GM10248 (cell line): Measurements from ENCODE around the gene MYBBP1A.

Experiments
- CTCF ChIA-PET: fragments of 300-600 bp; sonication (Branson Sonifier 250); formaldehyde crosslinking; extraction: SDS; loops from one replicate; lab custom pipeline; 2021; ENCODE audit warnings: antibody characterized with exemption; lab: Yijun Ruan, JAX
- POLR2A ChIA-PET: fragments of 350-650 bp; sonication (Branson Sonifier 250); formaldehyde crosslinking; extraction: SDS; loops from one replicate; lab custom pipeline; 2020; ENCODE audit warnings: antibody characterized with exemption; lab: Yijun Ruan, JAX
- DNase-seq: peaks from one replicate; pipeline ENCODE4 v3.0.0; 2012; ENCODE audit errors: extremely low spot score
- TF ChIP-seq, protein P1 (sequence below): IDR thresholded peaks from 2 replicates; pipeline ENCODE4 v1.5.1; 2012; ENCODE audit warnings: mild to moderate bottlenecking, low read depth; ENCODE audit errors: extremely low read depth, missing control alignments, control extremely low read depth

MYBBP1A gene

DNA sequence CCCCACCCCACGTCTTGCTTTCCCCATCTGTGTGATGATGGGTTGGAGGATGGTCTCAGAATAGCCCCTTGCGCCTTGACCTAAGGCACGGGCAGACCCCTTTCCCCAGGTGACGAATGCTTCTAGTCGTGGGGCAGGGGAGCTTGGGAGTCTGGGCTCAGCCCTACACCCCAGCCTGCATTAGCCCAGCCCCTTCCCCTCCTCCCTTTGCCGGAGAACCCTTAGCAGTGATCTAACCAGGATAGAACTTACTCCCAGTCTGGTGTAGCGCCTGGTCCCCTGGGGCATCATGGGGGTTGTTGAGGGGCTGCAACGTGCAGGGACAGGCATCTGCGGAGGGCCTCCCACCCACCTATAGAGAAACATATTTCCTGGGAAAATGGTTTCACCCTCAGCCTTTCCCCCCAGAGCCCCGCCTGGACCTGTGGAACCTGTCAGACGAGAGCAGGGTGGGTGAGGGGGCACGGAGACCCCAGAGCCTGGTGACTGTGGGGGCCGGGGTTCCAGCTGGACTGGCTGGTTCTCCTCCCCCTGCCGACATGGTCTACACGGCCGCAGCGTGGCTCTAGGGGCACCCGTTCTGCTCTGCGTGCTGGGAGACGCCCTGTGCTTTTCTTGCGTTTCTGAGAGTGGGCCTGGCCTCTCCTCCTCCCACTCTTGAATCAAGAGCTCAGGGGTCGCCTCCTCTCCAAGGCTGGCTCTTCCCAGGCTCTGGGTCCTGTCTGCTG, 33.9 kb upstream of the MYBBP1A start:
- TF ChIP-seq, protein P1, sequence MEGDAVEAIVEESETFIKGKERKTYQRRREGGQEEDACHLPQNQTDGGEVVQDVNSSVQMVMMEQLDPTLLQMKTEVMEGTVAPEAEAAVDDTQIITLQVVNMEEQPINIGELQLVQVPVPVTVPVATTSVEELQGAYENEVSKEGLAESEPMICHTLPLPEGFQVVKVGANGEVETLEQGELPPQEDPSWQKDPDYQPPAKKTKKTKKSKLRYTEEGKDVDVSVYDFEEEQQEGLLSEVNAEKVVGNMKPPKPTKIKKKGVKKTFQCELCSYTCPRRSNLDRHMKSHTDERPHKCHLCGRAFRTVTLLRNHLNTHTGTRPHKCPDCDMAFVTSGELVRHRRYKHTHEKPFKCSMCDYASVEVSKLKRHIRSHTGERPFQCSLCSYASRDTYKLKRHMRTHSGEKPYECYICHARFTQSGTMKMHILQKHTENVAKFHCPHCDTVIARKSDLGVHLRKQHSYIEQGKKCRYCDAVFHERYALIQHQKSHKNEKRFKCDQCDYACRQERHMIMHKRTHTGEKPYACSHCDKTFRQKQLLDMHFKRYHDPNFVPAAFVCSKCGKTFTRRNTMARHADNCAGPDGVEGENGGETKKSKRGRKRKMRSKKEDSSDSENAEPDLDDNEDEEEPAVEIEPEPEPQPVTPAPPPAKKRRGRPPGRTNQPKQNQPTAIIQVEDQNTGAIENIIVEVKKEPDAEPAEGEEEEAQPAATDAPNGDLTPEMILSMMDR, result no peak
- ChIA-PET POLR2A (no interaction called here), CTCF (interaction anchor here (2.1 kb wide), 1 partner anchor 23 kb away, joined by 5 read pairs; no protein-coding TSS in a partner anchor)
- DNase-seq, result no peak

DNA sequence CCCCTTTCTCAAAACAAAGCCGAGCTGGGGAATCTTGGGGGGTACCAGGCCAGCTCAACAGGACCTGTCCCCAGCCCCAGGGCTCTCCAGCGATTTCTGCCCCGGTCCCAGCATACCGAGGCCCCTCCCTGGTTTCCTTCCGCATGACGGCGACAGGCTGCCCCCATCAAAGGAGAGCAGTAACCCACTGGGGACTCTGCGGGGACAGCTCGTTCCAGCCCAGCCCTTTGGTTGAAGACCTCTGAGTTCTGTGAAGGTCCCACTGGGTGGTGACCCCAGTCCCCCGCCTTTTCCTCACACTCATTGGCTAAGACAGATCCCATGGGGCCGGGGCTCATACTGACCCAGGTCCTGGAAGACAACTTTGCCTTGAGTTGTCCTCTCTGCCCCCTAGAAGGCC, 33.2 kb upstream of the MYBBP1A start:
- ChIA-PET POLR2A (no interaction called here), CTCF (interaction anchor here (2.7 kb wide), 1 partner anchor 21 kb away, joined by 18 read pairs; no protein-coding TSS in a partner anchor)
- TF ChIP-seq, protein P1, result no peak

GRCh38 chr17:4587803-4588202, 32.6 kb upstream of the MYBBP1A start:
- no peak for DNase-seq
- ChIA-PET POLR2A (no interaction called here), CTCF (interaction anchor here (0.9 to 2.7 kb wide), 2 partner anchors 21 to 23 kb away, joined by 4 to 18 read pairs; no protein-coding TSS in a partner anchor)
- TF ChIP-seq, protein P1, result no peak

More for the DNA sequence above, 33.2 kb upstream of the MYBBP1A start:
- DNase-seq, result no peak

GRCh38 chr17:4587195-4587594, 32.0 kb upstream of the MYBBP1A start:
- TF ChIP-seq, protein P1, result no peak
- CTCF ChIA-PET, result interaction anchor here (0.8 to 2.7 kb wide), 3 partner anchors 20 to 88 kb away, joined by 3 to 18 read pairs (median 4); no protein-coding TSS in a partner anchor
- DNase-seq, result no peak
- POLR2A ChIA-PET, result no interaction called here

- DNase-seq, result no peak
- ChIA-PET CTCF (interaction anchor here (0.8 to 2.7 kb wide), 2 partner anchors 19 to 22 kb away, joined by 3 to 18 read pairs; no protein-coding TSS in a partner anchor), POLR2A (no interaction called here)
- TF ChIP-seq, protein P1, result no peak
These were observed 30.9 kb upstream of the MYBBP1A start for GRCh38 chr17:4586043-4586442.

- ChIA-PET POLR2A (no interaction called here), CTCF (no interaction called here)
- TF ChIP-seq, protein P1, result no peak
- no peak for DNase-seq
These were observed 30.4 kb upstream of the MYBBP1A start for GRCh38 chr17:4585638-4585994.
